NB4 (cell line): Measurements from ENCODE around the gene LCLAT1.

ENCODE experiments used
- CTCF ChIP-seq: IDR thresholded peaks from one replicate; pipeline ENCODE4 v1.5.1; 2012; ENCODE audit warnings: low read depth, low read length
- MYC ChIP-seq: IDR thresholded peaks from 2 replicates; pipeline ENCODE4 v1.6.1; 2011; ENCODE audit warnings: low read depth, low read length
- POLR2A ChIP-seq: IDR thresholded peaks from 2 replicates; pipeline ENCODE4 v1.6.1; 2011; ENCODE audit warnings: mild to moderate bottlenecking; ENCODE audit not compliant: insufficient read length; ENCODE audit errors: extremely low read depth

- TF ChIP-seq CTCF = no peak
- TF ChIP-seq POLR2A = no peak
- TF ChIP-seq MYC = no peak
These were observed 21.7 kb upstream of the LCLAT1 start for GRCh38 chr2:30425326-30425725.
